ENCODE data around the gene ZNF385A.
A peak's percentile ranks its signal among the peaks of the same experiment; 100 is the strongest.

Gene ZNF385A

DNA sequence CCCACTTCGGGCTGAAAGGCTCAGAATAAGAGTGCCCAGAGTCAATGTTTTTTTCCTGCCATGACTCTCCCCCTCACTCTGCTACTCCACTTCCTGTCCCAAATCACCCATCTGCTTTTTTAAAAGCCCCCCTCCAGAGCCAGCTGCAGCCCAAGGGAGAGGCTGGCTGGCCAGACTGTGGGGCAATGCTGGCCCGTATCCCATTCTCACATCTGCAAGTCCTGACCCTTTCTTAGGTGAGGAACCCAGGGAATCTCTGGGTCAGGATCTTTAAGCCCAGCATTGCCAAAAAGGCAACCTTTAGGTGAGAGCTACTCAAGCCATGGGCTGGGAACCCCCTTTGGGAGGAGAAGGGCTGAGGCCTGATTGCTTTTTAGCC lies 36.2 kb upstream of the ZNF385A start:
- Mint-ChIP-seq H3K9me3 (no peaks in the 10 kb centered on the region), H3K27me3 (ENCODE audit: low read depth) (peaks cover 39% of the 10 kb centered on the region), H3K4me3 (peak overlapping the region; percentile 62), H3K36me3 (ENCODE audit: low read depth) (peaks cover 7% of the 10 kb centered on the region), H3K27ac (no peak overlapping the region), H3K4me1 (ENCODE audit: low read depth) (peaks cover 33% of the 10 kb centered on the region)
- DNase-seq (ENCODE audit: low spot score), result no peak

DNA sequence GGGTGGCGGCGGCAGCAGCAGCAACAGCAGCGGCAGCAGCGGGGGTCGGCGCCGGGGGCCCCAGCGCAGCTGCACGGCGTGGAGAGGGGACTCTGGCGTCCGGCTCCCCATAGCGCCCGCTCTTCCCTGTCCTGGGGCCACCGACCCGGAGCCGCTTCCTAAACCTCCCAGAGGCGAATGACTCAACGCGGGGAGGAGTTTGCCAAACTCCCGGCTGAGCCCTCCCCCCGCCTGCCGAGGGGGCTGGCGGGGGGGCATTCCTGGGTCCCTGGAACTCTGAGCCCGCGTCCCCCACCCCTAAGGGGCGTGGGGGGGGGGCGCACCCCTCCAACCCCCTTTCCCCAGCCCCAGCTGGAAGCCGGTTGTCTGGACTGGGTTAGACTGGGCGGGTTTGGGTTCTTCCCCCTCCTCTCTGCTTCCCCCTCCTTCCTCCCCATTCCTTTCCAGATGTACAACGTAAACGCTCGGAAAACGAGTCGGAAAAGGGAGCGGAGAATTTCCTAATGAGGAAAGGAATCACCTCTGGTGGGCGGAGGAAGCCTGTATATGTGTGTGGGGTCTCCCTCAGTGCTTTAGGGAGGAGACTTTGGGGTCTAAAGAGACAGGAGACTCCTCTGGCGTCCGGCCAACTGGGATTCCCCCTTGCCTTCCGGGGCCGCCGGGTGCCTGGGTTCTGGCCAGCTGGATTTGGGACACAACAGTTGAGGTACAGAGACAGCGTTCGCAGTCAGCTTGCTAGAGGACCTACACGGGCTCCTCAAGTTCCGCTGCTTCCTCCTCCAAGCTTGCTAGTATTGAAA lies 34.8 kb upstream of the ZNF385A start, which contains the start of gene ITGA5:
Gene ITGA5, minus strand, starts transcription at position 179 of the 800 bp plus-strand sequence. Its CDS starts 68 bp downstream, at position 111.
- H3K27ac Mint-ChIP-seq, result peak within 1 kb of the TSS; percentile 86
- peak; percentile 33 for DNase-seq (ENCODE audit: low spot score)
- no peaks in the 10 kb centered on the region for H3K9me3 Mint-ChIP-seq
- H3K4me1 Mint-ChIP-seq (ENCODE audit: low read depth), result peaks cover 43% of the 10 kb centered on the region
- peaks cover 8% of the 10 kb centered on the region for H3K36me3 Mint-ChIP-seq (ENCODE audit: low read depth)
- H3K4me3 Mint-ChIP-seq, result peak within 1 kb of the TSS; percentile 85
- peaks cover 27% of the 10 kb centered on the region for H3K27me3 Mint-ChIP-seq (ENCODE audit: low read depth)

DNA sequence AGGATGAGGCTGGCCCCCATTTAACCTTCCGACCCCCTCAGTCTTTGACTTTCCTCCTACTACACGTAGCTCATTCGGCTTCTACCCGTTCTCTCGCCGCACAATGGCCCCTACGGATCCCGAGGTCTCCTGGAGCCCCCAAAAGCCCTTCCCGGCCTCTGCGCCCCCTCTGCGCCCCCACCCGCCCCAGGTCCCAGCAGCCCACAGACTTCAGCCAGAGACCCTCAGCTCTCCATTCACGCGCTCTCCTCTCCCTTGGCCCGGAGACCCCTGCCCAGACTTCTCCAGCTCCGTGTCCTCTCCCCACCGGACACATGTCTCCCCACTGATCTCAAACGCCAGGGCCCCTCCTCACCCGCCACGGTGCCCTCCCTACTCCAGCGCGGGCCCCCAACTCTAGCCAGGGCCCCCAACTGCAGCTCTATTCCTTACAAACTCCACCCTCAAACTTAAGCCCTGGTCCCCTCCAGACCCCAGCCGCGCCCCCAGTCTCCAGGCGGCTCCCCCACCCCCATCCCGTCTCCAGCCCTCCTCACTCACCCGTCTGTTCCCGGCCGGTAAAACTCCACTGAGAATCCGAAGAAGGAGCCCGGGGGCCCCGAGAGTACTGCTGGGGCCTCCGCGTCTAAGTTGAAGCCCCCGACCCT lies 34.0 kb upstream of the ZNF385A start:
- Mint-ChIP-seq H3K36me3 (ENCODE audit: low read depth) (peaks cover 14% of the 10 kb centered on the region), H3K27ac (peak overlapping the region; percentile 86), H3K27me3 (ENCODE audit: low read depth) (peaks cover 25% of the 10 kb centered on the region), H3K4me3 (peak overlapping the region; percentile 85), H3K9me3 (no peaks in the 10 kb centered on the region), H3K4me1 (ENCODE audit: low read depth) (peaks cover 50% of the 10 kb centered on the region)
- no peak for DNase-seq (ENCODE audit: low spot score)

DNA sequence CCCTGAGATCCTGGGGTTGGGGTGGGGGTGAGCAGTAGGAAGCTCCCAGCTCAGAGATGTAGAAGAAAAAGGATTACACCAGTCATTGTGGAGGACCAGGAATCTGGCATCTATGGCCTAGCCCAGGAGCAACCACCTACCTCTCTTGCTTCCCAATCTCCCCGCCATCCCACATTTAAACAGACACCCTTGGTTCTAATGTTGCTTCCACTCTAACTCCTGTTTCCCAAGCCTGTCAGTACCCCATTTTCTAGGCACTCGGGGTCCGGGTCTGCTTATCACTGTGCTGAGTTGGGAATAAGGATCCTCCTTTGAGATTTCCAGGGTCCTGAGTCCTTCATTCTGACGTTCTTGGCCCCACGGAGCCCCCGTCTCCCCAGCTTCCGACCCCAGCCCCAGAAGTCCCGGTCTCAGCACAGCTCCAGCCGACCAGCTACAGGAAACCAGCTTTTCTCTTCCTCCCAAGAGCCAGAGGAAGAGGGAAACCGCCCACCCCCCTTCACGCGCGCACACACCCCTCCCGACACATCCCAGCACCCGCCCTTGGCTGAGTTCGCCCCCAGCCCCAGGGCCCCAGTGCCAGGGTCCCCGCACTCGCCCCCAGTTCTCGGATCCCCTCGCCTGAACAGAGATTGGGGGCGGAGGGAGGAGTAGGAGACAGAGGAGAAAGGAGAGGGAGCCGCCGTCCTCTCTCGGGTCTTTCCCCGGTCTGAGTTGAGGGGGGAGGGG lies 33.3 kb upstream of the ZNF385A start:
- peak overlapping the region; percentile 85 for H3K4me3 Mint-ChIP-seq
- H3K27me3 Mint-ChIP-seq (ENCODE audit: low read depth), result peaks cover 18% of the 10 kb centered on the region
- H3K27ac Mint-ChIP-seq, result peak overlapping the region; percentile 86
- peaks cover 17% of the 10 kb centered on the region for H3K36me3 Mint-ChIP-seq (ENCODE audit: low read depth)
- no peak for DNase-seq (ENCODE audit: low spot score)
- peaks cover 52% of the 10 kb centered on the region for H3K4me1 Mint-ChIP-seq (ENCODE audit: low read depth)
- no peaks in the 10 kb centered on the region for H3K9me3 Mint-ChIP-seq

DNA sequence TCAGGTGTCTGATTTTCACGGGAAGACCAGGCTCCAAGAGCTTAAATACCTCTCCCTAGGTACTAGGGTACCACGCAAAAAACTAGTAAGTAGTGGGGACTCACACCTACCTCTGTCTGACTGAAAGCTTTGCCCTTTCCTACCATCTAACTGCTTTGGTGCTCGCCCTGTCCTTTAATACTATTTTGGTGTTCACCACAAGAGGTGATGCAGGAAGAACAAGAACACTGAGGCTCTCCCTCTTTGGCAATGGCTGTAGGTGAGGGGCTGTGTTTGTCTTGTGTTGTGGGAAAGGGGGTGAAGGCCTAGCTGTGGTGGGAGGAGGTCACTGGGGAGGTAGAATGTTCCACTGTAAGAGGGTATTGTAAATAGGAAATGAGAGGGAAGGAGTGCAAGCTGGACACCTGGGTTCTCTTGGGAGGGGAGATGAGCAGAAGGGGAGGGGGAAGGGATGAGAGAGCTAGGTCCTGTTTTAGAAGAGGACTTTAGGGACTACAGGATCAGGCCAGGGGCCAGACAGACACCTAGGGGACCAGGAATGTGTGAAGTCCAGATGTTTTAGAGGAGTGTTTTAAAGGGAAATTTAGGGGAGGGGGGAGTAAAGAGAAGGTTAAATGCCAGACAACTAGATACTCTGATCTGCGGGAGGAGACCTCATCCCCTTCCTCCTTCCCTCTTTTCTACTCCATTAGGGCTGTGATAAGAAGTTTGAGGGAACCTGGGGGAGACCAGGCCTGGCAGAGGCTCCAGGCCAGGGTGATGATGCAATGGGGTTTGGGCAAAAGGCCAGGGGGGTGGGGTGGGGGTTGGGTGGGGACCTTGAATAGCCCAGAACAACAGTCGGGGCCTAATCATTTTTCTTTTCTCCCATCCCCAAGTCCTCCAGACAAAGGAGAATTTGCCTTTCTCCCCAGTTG lies 32.4 kb upstream of the ZNF385A start:
- Mint-ChIP-seq H3K9me3 (no peaks in the 10 kb centered on the region), H3K4me3 (peak overlapping the region; percentile 85), H3K27ac (peak overlapping the region; percentile 87), H3K4me1 (ENCODE audit: low read depth) (peaks cover 60% of the 10 kb centered on the region), H3K36me3 (ENCODE audit: low read depth) (peaks cover 20% of the 10 kb centered on the region), H3K27me3 (ENCODE audit: low read depth) (peaks cover 11% of the 10 kb centered on the region)
- DNase-seq (ENCODE audit: low spot score), result no peak

DNA sequence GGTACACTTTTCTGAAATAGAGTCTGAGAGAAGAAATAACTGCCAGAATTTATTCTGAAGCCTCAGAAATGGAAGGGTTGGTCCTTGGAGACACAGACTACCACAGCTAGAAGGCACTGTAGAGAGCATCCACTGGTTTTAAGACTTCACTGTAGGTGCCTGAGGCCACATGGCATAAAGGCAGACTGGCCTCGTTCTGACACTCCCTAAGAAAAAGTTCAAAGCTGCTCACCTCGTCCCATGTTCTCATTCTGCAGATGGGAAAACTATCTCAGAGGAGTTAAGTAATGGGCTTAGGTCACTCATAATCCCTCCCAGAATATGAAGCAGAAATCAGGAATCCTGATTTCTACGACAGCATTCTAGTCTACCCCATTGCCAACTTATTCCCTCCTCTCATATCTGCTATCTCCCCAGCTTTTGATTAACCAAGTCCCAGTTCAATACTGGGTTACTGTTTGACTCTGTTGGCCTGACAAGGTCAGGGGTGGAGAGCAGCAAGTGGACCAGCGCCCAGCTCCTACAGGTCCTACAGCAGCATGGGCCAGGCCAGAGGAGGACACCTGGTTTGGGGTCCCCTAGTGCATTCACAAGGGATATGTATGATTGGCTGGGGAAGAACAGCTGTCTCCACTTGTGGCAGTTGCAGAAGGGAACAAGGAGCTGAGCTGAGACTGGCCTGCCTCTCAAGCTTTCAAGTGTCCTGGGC lies 30.8 kb upstream of the ZNF385A start:
- peak overlapping the region; percentile 87 for H3K27ac Mint-ChIP-seq
- DNase-seq (ENCODE audit: low spot score), result no peak
- H3K4me1 Mint-ChIP-seq (ENCODE audit: low read depth), result peaks cover 60% of the 10 kb centered on the region
- H3K9me3 Mint-ChIP-seq, result no peaks in the 10 kb centered on the region
- peaks cover 25% of the 10 kb centered on the region for H3K36me3 Mint-ChIP-seq (ENCODE audit: low read depth)
- H3K27me3 Mint-ChIP-seq (ENCODE audit: low read depth), result no peaks in the 10 kb centered on the region
- peak overlapping the region; percentile 85 for H3K4me3 Mint-ChIP-seq

DNA sequence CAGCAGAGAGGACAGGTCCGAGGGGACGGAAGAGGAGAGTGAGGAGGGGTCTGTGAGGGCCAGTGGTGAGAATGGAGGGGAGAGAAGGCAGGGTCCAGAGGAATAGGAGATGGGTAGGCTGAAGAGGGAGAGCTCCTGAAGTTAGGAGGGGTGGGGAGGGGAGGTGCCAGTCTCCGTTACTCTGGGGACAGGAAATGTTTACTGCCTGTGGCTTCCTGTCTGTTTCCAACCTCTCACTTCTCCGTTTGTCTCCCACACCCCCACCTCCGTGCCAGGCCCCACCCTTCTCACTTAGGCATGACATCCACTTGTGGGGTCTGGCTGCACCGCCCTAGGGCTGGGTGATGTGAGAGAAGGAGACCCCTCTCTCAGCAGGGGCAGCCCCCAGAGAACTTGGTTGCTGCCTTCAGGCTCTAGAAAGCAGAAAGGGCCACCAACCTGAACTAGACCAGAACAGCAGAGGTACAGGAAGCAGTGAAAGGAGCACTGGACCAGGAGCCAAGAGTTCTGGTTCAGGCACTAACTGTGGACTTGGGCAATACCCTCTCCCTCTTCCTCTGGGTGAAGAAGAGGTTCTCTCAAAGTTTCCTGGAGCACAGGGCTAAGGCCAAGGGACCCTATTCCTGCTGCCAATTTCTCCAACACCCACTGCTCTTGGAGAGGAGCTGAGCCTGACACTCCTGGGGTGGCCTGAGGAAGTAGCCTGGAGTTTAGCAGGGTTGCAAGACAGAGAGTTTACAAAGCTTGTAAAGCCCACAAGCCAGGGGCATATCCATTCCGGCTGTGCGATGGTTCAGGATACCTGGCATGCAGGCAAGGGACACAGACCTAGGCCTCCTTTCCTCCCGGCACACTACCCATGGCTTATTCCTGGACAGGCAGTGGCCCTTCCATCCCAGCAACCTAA lies 29.0 kb upstream of the ZNF385A start:
- Mint-ChIP-seq H3K9me3 (no peaks in the 10 kb centered on the region), H3K4me3 (peak overlapping the region; percentile 87), H3K4me1 (ENCODE audit: low read depth) (peaks cover 56% of the 10 kb centered on the region), H3K27ac (peak overlapping the region; percentile 96), H3K36me3 (ENCODE audit: low read depth) (peaks cover 32% of the 10 kb centered on the region), H3K27me3 (ENCODE audit: low read depth) (no peaks in the 10 kb centered on the region)
- DNase-seq (ENCODE audit: low spot score), result peak; percentile 67

DNA sequence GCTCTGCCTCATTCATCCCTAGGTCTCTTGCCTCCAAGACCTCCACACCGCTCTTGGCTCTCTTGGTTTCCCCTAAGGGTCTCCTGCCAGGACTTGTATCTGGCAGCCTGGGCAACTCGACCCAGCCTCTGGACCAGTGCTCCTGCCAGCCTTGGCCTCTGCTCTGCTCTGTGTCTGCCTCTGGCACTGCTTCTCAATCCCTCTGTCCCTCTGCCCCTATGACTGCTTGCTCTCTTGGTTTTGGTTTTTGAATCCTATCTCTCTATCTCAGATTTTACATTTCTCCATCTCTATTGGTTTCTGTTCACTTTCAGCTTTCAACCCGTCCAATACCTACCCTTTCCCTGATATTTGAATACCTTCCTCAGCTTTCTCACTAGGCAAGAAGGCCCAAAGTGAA lies 28.3 kb upstream of the ZNF385A start:
- peak overlapping the region; percentile 96 for H3K27ac Mint-ChIP-seq
- no peaks in the 10 kb centered on the region for H3K9me3 Mint-ChIP-seq
- no peaks in the 10 kb centered on the region for H3K27me3 Mint-ChIP-seq (ENCODE audit: low read depth)
- H3K4me1 Mint-ChIP-seq (ENCODE audit: low read depth), result peaks cover 58% of the 10 kb centered on the region
- H3K4me3 Mint-ChIP-seq, result peak overlapping the region; percentile 87
- no peak for DNase-seq (ENCODE audit: low spot score)
- peaks cover 33% of the 10 kb centered on the region for H3K36me3 Mint-ChIP-seq (ENCODE audit: low read depth)

DNA sequence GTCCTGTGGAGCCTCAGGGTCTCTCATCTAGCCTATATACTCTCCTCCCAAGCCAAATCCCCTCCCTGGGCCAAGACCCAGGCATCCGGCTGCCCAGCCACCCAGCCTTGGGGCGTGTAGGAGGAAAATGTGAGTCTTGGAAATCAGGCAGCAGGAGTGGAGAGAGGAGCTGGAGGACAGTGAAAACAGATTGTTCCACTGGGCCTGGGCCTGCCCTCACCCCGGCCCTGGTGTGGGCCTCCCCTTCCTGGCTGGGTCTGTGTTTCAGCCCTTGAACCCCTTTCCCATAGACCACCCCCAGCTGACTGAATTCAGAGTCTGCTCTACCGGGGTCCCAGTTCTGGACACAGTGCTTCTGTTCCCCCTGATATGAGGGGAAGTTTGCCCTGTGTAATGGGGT lies 27.8 kb upstream of the ZNF385A start:
- Mint-ChIP-seq H3K36me3 (ENCODE audit: low read depth) (peaks cover 38% of the 10 kb centered on the region), H3K27ac (peak overlapping the region; percentile 96), H3K27me3 (ENCODE audit: low read depth) (no peaks in the 10 kb centered on the region), H3K9me3 (no peaks in the 10 kb centered on the region), H3K4me3 (peak overlapping the region; percentile 87), H3K4me1 (ENCODE audit: low read depth) (peaks cover 56% of the 10 kb centered on the region)
- no peak for DNase-seq (ENCODE audit: low spot score)

DNA sequence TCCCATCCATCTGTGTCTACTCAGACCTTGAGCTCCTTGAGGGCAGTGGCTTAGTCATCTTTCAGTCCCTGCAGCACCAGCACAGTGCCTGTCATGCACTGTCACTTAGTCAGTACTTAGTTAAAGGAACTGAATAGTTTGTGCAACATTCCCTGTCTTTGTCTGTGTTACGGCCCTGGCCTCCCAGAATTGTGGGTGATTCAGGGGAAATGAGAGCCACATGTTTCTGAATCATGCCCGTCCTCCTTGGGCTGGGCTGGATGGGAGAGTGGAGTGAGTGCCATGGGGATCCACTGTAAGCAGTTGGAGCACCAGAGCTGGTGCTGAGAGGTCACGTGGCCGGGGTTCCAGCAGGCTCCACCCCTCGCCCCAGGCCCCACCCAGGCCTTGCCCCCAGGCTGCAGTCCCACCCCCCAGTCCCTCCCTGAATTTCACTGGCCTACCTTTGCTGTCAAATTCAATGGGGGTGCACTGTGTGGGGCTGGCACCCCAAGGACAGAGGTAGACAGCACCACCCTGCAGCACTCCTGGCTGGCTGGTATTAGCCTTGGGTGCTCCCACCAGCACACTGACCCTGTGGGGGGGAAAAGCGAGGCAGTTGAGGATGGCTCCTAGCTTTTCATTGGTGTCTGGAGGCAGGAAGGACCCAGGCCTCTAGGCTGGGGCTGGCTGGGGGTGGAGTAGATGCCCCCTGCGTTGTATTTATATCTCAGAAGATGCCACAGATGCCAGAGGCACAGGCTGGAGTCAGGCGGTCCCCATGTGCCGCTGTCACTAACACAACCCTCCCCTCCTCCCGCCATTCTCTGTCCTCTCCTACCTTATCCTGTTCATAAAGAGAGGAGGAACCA lies 27.1 kb upstream of the ZNF385A start:
- peak; percentile 47 for DNase-seq (ENCODE audit: low spot score)
- Mint-ChIP-seq H3K9me3 (no peaks in the 10 kb centered on the region), H3K36me3 (ENCODE audit: low read depth) (peaks cover 42% of the 10 kb centered on the region), H3K4me1 (ENCODE audit: low read depth) (peaks cover 55% of the 10 kb centered on the region), H3K27ac (peak overlapping the region; percentile 74), H3K27me3 (ENCODE audit: low read depth) (no peaks in the 10 kb centered on the region), H3K4me3 (peak overlapping the region; percentile 87)

DNA sequence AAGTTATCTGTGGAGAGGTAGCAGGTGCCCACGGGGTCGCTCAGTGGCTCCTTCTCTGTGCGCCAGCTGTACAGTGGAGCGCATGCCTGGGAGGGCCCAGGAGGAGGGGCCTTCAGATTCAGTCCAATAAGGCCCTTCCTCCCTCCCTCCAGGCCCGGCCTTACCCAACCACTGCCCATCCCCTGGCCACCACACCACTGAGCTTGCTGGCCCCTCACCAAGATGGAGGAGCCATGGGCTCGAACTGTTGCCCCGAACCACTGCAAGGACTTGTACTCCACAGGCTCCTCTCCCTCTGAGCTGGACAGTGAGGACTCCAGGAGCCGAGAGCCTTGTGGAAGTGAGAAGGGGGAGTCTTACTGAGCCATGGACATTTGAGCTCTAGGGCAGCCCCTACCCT lies 24.7 kb upstream of the ZNF385A start:
- no peaks in the 10 kb centered on the region for H3K27me3 Mint-ChIP-seq (ENCODE audit: low read depth)
- no peak for DNase-seq (ENCODE audit: low spot score)
- no peaks in the 10 kb centered on the region for H3K9me3 Mint-ChIP-seq
- peaks cover 61% of the 10 kb centered on the region for H3K36me3 Mint-ChIP-seq (ENCODE audit: low read depth)
- no peak overlapping the region for H3K27ac Mint-ChIP-seq
- H3K4me3 Mint-ChIP-seq, result no peak overlapping the region
- H3K4me1 Mint-ChIP-seq (ENCODE audit: low read depth), result peaks cover 42% of the 10 kb centered on the region

Data from T-helper 2 cell treated with Interferon-gamma antibody and Interleukin-4, amounts not matched to agents 5 μg/mL and 100 μg/mL, for 36 hours (primary cell).